Fibroblast of gingiva (primary cell): Measurements from ENCODE around the gene FAM114A1.
"Not testable (repeated sequence)": the region's sequence is repeated elsewhere in the genome, so short reads cannot be mapped to it uniquely, and the experiment has no call there.

Source experiments
- DNase-seq: peaks from one replicate; pipeline ENCODE4 v3.0.0-alpha.2; 2011; ENCODE audit warnings: low read depth

The FAM114A1 gene

DNA sequence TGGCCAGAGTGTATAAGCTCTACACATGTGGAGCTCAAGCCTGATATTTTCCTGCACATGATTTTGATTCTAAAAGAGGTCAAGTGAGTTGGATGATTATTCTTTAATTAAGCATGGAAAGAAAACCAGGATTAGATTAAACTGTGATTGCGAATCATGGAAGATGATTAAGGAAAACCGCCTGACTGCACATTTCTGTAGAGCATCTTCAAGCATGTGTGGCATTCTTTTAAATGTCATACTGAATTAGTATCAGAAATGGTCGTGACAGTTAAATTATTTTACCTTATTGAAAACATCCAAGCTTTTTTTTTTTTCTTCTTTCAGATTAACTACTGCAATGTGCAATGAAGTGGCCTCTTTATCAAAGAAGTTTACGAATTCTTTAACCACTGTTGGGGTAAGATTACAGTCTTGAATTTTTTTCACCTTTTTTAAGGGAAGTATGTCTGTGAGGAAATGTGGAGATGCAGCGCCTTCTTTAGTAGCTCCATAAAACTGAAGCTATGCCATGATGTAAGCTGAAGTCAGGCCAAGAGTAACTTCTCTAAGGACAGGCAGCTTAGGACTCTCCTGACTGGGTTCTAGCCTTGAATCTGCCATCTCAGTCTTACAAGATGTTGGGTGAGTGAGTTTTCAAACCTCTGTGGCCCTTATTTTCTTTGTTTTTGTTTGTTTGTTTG lies 67.9 kb downstream of the FAM114A1 start:
- peak; percentile 62 for DNase-seq

DNA sequence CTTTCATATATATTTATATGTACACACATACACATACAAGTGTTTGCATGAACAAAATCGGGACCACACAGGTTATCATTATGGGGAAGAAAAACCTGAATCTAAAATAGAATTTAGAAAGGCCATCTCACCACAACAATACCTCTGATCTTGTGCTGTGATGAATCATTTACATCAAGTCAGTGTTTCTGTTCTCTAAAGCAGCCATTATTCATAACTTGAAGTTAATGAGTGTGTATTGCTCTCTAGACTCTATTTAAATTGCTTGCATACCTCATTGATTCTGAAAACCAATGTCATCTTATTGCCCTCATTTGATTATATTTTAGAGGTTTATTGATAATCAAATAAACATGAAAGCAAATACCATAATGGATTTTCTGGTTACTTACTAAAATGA lies 71.6 kb downstream of the FAM114A1 start:
- no peak for DNase-seq

GRCh38 chr4:38940476-38940875 lies 72.9 kb downstream of the FAM114A1 start:
- no peak for DNase-seq

DNA sequence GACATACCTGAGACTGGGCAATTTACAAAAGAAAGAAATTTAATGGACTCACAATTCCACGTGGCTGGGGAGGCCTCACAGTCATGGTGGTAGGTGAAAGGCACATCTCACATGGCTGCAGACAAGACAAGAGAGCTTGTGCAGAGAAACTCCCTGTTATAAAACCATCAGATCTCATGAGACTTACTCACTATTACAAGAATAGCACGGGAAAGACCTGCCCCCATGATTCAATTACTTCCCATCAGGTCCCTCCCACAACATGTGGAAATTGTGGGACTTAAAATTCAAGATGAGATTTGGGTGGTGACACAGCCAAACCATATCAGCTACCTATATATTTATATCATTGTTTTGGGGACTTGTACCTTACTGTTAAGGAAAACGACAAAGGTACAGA lies 74.3 kb downstream of the FAM114A1 start:
- peak; percentile 57 for DNase-seq

- no peak for DNase-seq
Measured at GRCh38 chr4:38943343-38943742, 75.7 kb downstream of the FAM114A1 start.

DNA sequence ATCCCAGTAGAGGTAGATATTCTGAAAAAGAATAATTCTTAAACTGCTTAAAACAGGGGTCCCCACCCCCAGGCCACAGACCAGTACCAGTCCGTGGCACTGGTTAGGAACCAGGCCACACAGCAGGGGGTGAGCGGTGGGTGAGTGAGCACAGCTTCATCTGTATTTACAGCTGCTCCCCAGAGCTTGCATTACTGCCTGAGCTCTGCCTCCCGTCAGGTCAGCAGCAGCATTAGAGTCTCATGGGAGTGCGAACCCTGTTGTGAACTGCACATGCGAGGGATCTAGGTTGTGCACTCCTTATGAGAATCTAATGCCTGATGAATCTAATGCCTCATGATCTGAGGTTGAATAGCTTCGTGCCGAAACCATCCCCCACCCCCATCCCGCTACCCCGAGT lies 76.8 kb downstream of the FAM114A1 start:
- no peak for DNase-seq

GRCh38 chr4:38946919-38947318 lies 79.3 kb downstream of the FAM114A1 start:
- DNase-seq, result no peak

DNA sequence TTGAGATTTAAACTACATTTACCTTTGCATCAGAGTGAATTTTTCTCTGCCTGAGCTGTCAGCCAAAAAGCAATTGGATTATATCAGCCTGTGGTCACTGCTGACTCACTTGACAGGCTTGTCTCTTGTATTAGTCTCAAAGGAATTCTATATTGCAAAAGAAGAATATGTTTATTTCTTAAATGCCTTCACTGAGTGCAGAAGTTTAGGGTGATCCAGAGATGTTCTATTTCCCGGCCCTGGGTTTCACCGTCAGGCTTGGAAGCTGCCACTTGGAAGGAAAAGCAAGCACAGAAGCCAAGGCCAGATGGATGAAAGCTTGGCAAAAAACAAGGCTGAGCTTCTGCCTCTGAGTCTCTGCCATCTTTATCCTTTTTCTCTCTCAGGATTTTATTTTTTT lies 80.9 kb downstream of the FAM114A1 start:
- DNase-seq, result peak; percentile 95

DNA sequence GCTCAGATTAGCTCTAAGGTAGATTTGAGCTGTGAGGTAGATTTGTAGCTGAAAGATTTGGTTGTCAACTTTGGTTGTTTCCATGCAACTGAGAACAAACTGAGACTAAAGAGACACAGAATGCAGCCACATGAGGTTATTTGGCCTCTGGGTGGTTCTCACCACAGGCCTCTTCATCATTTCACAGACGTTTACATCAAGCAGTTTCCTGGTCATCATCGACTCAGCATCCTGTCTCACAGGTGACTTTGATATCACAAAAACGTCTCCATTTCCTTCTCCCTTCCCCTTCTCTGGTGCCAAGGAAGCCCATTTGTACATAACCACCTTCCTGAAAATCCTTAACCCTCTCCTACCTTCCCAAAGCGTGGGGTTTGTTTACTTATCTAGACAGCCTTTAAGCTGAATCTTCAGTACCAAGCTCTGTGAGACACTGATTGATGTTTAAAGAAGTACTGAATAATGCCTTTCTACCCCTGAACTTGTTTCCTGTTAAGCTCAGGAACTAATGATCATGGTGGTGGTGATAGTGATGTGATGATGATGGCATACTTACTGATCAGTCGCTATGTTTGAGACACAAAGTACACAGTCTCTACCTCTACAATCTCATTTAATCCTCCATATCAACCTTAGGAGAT lies 81.9 kb downstream of the FAM114A1 start:
- peak; percentile 4 for DNase-seq

DNA sequence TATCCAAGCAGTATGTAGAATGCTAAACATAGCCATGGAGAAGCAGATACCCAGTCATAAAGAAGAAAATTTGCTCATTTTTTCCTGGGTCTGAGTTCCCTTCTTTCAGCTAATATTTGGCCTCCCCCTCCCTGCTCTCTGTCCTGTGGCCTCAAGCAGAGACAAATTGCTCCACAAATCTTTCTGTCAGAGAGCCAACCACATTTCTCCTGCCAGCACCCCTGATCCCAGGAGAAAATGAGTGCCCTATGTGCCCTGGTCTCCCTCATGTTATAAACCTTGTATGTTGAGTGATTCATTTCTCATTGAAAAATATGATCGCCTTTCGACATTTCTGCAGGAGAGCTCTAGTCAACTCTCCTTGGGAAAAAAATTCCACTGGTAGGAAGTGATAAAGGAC lies 82.6 kb downstream of the FAM114A1 start:
- DNase-seq, result peak; percentile 35

DNA sequence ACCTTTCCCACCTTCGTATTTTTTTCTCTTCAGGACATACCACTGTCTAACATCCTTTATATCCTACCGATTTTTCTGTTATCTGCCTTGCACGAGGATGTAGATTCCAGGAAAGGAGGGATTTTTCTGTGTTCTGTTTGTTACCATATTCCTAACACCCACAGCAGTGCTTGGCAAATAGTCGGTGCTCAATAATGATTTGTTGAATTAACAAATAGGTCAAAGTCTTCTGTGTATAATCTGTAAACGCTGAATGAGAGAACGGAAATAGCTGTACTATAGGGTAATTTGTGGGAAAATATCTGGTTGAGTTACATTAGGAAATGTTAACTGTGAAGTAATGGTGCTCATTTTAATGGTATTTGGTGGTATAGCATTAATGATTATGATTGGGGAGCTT lies 83.1 kb downstream of the FAM114A1 start:
- no peak for DNase-seq

- DNase-seq, result no peak
Measured at GRCh38 chr4:38951598-38951997, 84.0 kb downstream of the FAM114A1 start.

GRCh38 chr4:38952017-38952416 lies 84.4 kb downstream of the FAM114A1 start:
- DNase-seq, result no peak

- DNase-seq, result no peak
Measured at GRCh38 chr4:38954727-38955126, 87.1 kb downstream of the FAM114A1 start.

DNA sequence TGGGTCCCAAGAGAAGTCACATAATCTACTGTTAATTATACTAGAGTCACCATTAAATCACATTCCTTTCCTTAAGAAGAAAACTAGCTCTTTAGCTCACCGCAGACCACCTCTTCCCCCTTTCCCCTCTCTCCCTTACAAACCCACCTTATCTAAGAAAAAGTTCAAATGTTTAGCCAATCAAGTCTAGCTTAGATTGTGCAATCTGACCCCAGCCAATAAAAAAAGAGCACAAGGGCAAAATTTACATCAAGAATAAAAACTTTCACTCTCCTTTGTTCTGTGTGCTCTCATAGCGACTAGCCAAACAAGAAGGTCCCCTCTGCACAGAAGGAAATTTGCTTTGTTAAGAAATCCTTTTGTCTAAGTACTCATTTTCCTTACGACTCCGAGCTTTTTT lies 88.4 kb downstream of the FAM114A1 start:
- DNase-seq, result no peak

DNA sequence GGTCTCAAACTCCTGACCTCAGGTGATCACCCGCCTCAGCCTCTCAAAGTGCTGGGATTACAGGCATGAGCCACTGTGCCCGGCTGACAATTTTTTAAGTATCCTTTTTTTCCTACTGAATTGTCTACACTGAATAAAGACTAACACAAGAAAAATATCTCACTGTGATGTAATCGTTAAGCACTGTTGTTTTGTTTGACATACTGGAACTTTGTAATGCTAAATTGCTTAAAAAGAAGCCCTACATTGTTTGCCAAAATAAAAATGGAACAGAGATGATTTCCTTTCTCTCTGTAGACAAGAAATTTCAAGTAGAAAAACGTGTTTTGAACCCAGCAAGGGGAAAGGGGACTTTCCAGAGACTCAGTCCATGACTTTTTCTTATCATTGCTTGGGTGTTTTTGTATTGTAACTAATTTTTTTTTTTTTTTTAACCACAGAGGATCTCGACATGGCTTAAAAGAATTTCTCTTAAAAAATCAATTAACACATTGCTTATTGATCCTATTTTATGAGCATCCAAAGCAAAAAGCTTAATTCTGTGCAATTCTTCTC lies 89.7 kb downstream of the FAM114A1 start:
- peak; percentile 18 for DNase-seq

GRCh38 chr4:38957893-38958292 lies 90.3 kb downstream of the FAM114A1 start:
- no peak for DNase-seq

GRCh38 chr4:38958453-38959190 lies 91.0 kb downstream of the FAM114A1 start:
- peak; percentile 20 for DNase-seq

GRCh38 chr4:38959248-38959647 lies 91.6 kb downstream of the FAM114A1 start:
- DNase-seq, result not testable (repeated sequence)

GRCh38 chr4:38964942-38965775 lies 97.6 kb downstream of the FAM114A1 start:
- DNase-seq, result no peak

DNA sequence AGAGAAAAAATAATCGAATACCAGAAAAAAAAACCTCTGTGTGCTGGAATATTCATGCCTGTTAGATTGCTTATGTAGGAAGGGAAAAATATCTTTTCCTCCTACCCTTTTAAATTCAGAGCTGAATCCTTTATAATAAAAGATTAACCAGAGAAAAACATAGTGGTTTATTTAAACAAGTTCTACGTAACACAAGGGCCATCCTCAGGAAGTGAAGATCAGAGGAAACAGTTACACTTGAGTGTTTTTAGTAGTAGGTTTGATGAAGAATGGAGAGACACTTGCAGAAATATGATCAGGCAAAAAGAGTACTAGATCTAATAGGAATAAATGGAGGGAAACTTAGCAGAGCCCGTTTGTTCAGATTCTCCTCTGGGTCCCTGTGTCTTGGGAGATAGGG lies 98.3 kb downstream of the FAM114A1 start:
- DNase-seq, result no peak
